Measurements from ENCODE around the gene BPIFA2.

BPIFA2 gene

GRCh38 chr20:33229843-33230242, 61.9 kb downstream of the BPIFA2 start:
- TF ChIP-seq EZH2 (IDR thresholded peaks at IDR 0.05) (no peak), FOXP2 (optimal IDR thresholded peaks at IDR 0.05; ENCODE audit: control extremely low read depth, extremely low read length, insufficient read depth) (no peak), POLR2AphosphoS5 (IDR thresholded peaks at IDR 0.05; ENCODE audit: borderline replicate concordance, low read depth, low read length) (no peak)
- Histone ChIP-seq H3K9me3 (ENCODE audit: low read depth, low read length) (no peaks in the 10 kb centered on the region), H3K4me3 (no peak overlapping the region), H3K9ac (ENCODE audit: insufficient read length) (no peak overlapping the region), H3K36me3 (ENCODE audit: insufficient read depth, low read length) (no peaks in the 10 kb centered on the region), H3K27ac (no peak overlapping the region)
- no peak for DNase-seq (ENCODE audit: low read depth, low spot score)

Data from SK-N-MC (cell line).